GM23248 (cell line): ENCODE measurements around the gene RAP2A. TPM values are rescaled to one million over a fixed set of nuclear protein-coding genes. Genes with fewer than 3 reads are reported as not detected.

Source experiments
- DNase-seq: peaks from one replicate; pipeline ENCODE4 v3.0.0-alpha.2; 2015
- H2AFZ ChIP-seq: fragments of 200-600 bp; sonication (generic); 2 replicates; pipeline ENCODE4 v1.6.1; 2016; ENCODE audit warnings: antibody characterized with exemption
- H3F3A ChIP-seq: fragments of 200-600 bp; sonication (generic); 2 replicates; pipeline ENCODE4 v1.6.1; 2016; ENCODE audit warnings: mild to moderate bottlenecking, antibody characterized with exemption, mixed run types; ENCODE audit not compliant: insufficient read depth
- H3K27ac ChIP-seq: fragments of 200-600 bp; sonication (generic); 2 replicates; pipeline ENCODE4 v1.5.1; 2016; ENCODE audit warnings: mild to moderate bottlenecking
- H3K27me3 ChIP-seq: fragments of 200-600 bp; sonication (generic); replicated peaks from 2 replicates; pipeline ENCODE4 v1.6.1; 2016; ENCODE audit warnings: mild to moderate bottlenecking; ENCODE audit not compliant: insufficient read depth
- H3K36me3 ChIP-seq: fragments of 200-600 bp; sonication (generic); 2 replicates; pipeline ENCODE4 v1.6.1; 2016; ENCODE audit warnings: low read depth, mild to moderate bottlenecking
- H3K4me1 ChIP-seq: fragments of 200-600 bp; sonication (generic); 2 replicates; pipeline ENCODE4 v1.6.1; 2016; ENCODE audit warnings: mild to moderate bottlenecking; ENCODE audit not compliant: insufficient read depth
- H3K4me2 ChIP-seq: fragments of 200-600 bp; sonication (generic); one replicate; pipeline ENCODE4 v1.6.1; 2016; ENCODE audit warnings: mild to moderate bottlenecking; ENCODE audit not compliant: unreplicated experiment
- H3K4me3 ChIP-seq: fragments of 200-600 bp; sonication (generic); 2 replicates; pipeline ENCODE4 v1.5.1; 2016; ENCODE audit warnings: mild to moderate bottlenecking
- H3K79me2 ChIP-seq: fragments of 200-600 bp; sonication (generic); 2 replicates; pipeline ENCODE4 v1.6.1; 2016; ENCODE audit warnings: mild to moderate bottlenecking; ENCODE audit not compliant: insufficient read depth
- H3K9ac ChIP-seq: fragments of 200-600 bp; sonication (generic); 2 replicates; pipeline ENCODE4 v1.6.1; 2016; ENCODE audit warnings: mild to moderate bottlenecking
- H3K9me2 ChIP-seq: fragments of 200-600 bp; sonication (generic); 2 replicates; pipeline ENCODE4 v1.6.1; 2016; ENCODE audit warnings: mixed run types, mild to moderate bottlenecking, moderate library complexity; ENCODE audit not compliant: insufficient read depth
- H3K9me3 ChIP-seq: fragments of 200-600 bp; sonication (generic); one replicate; pipeline ENCODE4 v1.6.1; 2017; ENCODE audit warnings: low read depth
- H4K20me1 ChIP-seq: fragments of 200-600 bp; sonication (generic); 2 replicates; pipeline ENCODE4 v1.6.0; 2016; ENCODE audit not compliant: insufficient read depth
- EZH2 ChIP-seq: fragments of 200-600 bp; sonication (generic); IDR thresholded peaks from 2 replicates; pipeline ENCODE4 v1.6.1; 2018; ENCODE audit warnings: antibody characterized with exemption, mild to moderate bottlenecking; ENCODE audit not compliant: insufficient read depth, poor library complexity, severe bottlenecking
- EZH2phosphoT487 ChIP-seq: fragments of 200-600 bp; sonication (generic); IDR thresholded peaks from 2 replicates; pipeline ENCODE4 v1.6.1; 2018; ENCODE audit warnings: antibody characterized with exemption, moderate library complexity, mild to moderate bottlenecking, low read depth; ENCODE audit not compliant: insufficient read depth
- WGBS, 2 experiments: methylation state at CpG; one replicate each; pipeline ENCODE4 v1.1.6; 2015 to 2017; ENCODE audit warnings: low lambda C conversion rate in 2 of 2, low coverage in 1 of 2; ENCODE audit errors: missing lambda C conversion rate in 2 of 2; 5-methylcytosine and 5-hydroxymethylcytosine counted together
- in situ Hi-C: fragments of 300-500 bp; cut with MboI; formaldehyde crosslinking; loops from 2 replicates; pipeline ENCODE4 v1.15.0; 2020
- polyA plus RNA-seq: library from polyadenylated mRNA; unstranded; fragments of >200 nt; fragmentation: Nextera tagmentation; extraction: Ambion mirVana; gene quantifications from 2 replicates; pipeline ENCODE4 v1.2.1, GENCODE V29; 2016
- total RNA-seq: library from RNA; depleted of rRNA; stranded (reverse); fragments of >200 nt; shearing (Covaris generic); gene quantifications from 2 replicates; pipeline ENCODE4 v1.2.3, GENCODE V29; 2014

The RAP2A gene
- total and polyA plus RNA-seq, 2 experiments from 2014 or later: 3.8 to 23.9 TPM

DNA sequence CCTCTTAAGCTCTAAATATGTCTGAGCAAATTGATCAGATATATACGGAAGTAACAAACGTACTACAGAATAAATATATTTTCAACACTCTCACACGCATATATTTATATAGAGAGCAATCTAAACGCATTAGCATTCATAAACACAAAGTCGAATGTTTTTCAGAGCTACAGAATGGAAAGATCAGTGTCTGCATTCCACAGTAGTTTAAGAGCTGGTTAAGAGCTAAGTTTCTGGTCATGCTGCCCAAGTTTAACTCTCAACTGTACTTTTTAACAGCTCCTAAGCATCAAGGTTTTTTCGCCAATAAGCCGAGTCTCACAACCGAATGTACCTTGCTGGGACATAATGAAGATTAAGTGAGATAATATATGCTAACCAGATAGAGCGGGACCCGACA is 36.7 kb upstream of the RAP2A start:
- no peaks in the 10 kb centered on the region for H3K9me3 ChIP-seq
- peaks cover 26% of the 10 kb centered on the region for H3F3A ChIP-seq
- H3K27ac ChIP-seq: no peak overlapping the region
- H3K9ac ChIP-seq: no peak overlapping the region
- H3K9me2 ChIP-seq: no peaks in the 10 kb centered on the region
- H3K79me2 ChIP-seq: no peaks in the 10 kb centered on the region
- H3K4me1 ChIP-seq: peaks cover 19% of the 10 kb centered on the region
- no peak overlapping the region for H3K4me3 ChIP-seq
- H3K36me3 ChIP-seq: peaks cover 13% of the 10 kb centered on the region; the same call in 1 of the 2 replicates
- H3K4me2 ChIP-seq: no peak overlapping the region
- H3K27me3 ChIP-seq: no peaks in the 10 kb centered on the region
- in situ Hi-C loops: no loop called here
- H2AFZ ChIP-seq: no peak overlapping the region
- TF ChIP-seq EZH2phosphoT487 (no peak), EZH2 (no peak)
- 49 to 50% methylated on average over 10 of the region's 10 CpGs for WGBS, 2 experiments
- no peak for DNase-seq
- H4K20me1 ChIP-seq: no peaks in the 10 kb centered on the region

DNA sequence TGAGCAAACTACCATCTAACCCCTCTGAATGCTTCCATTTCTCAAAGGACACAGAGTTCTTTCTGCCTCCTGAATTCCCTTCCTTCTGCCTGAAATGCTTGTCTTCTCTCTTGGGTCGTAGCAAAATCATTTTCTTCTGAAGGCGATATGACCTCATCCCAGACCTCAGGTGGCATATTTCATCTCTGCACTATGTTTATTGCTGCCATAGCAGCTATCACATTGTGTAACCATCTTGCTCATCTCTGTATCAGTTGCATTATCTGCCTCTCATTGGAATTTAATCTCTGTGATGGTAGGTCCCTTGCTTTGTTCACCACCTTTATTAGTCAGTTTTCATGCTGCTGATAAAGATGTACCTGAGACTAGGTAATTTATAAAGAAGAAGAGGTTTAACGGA is 32.5 kb upstream of the RAP2A start:
- DNase-seq: no peak
- Histone ChIP-seq H3K27me3 (no peaks in the 10 kb centered on the region), H3K9ac (no peak overlapping the region), H3K9me3 (no peaks in the 10 kb centered on the region), H3K4me1 (peaks cover 11% of the 10 kb centered on the region), H3K9me2 (no peaks in the 10 kb centered on the region), H3K79me2 (no peaks in the 10 kb centered on the region), H3K4me2 (no peak overlapping the region), H3K36me3 (no peaks in the 10 kb centered on the region), H2AFZ (no peak overlapping the region), H3K4me3 (no peak overlapping the region), H3K27ac (no peak overlapping the region), H4K20me1 (no peaks in the 10 kb centered on the region), H3F3A (peaks cover 18% of the 10 kb centered on the region)
- TF ChIP-seq EZH2phosphoT487: no peak
- TF ChIP-seq EZH2: no peak
- WGBS, 2 experiments: 71 to 75% methylated on average over 3 of the region's 3 CpGs
- in situ Hi-C loops: no loop called here

DNA sequence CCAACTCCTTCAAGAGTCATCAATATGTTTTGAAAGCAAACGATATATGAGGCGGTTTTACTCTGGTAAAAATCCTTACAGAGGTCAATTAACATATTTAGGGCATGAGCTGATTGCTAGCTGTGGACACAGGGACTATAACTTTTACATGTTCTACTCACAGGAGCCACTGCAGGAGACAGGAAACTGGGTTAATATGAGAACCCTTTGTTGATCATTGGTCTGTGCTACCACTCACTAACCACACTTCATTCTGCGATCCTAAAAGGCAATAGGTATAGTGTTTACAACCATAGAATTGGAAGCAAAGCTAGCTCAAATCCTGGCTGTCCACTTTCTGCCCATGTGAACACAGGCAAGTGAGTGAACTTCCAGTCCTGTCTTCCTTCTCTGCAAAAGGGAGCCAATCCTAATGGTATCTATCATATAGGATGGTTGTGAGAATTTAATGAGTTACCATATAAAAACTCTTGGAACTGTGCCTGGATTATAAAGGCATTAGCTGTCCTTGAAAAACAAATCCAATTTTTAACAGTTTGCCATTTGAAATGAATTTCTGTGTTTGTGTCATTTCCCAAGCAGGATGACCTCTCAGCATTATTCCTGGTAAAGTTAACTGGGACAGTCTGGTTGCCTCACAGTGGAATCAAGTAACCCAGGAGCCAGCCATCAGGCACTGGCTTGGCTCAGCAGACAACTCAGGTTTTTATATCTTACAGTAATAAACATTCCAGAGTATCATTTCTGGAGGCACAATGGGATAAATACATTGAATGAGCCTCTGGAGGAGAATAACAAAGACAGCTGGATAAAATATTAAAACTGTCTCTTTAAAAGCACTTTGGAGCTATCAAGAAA is 29.8 kb upstream of the RAP2A start:
- Histone ChIP-seq H3K27ac (no peak overlapping the region), H3K79me2 (no peaks in the 10 kb centered on the region), H2AFZ (peak overlapping the region; percentile 6; the same call in 1 of the 2 replicates), H3K27me3 (no peaks in the 10 kb centered on the region), H3F3A (peaks cover 17% of the 10 kb centered on the region; the same call in 1 of the 2 replicates), H3K36me3 (no peaks in the 10 kb centered on the region), H3K9ac (no peak overlapping the region), H3K9me2 (no peaks in the 10 kb centered on the region), H3K4me2 (no peak overlapping the region), H3K4me3 (no peak overlapping the region), H4K20me1 (no peaks in the 10 kb centered on the region), H3K9me3 (no peaks in the 10 kb centered on the region), H3K4me1 (peaks cover 11% of the 10 kb centered on the region)
- DNase-seq: peak; percentile 35
- WGBS, 2 experiments: 93 to 95% methylated on average over 3 of the region's 3 CpGs
- no peak for TF ChIP-seq EZH2
- no peak for TF ChIP-seq EZH2phosphoT487
- in situ Hi-C loops: no loop called here

DNA sequence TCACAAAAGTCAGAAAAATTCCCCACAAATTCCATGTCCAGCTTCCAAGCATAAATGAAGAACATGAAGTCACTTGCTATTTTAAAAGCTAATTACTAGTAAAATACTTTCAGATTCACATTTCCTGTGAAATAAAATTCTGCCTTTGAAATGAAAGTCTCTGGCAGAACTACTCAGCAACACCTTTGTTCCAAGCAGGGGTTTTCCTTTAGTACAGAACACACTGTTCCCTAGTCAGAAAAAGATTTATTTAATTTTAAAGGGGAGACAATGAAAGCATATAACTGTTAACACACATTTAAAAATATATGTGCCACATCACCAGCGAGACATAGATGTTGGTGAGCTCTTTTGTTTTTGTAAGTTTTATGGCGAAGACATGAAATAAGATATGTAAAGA is 26.4 kb upstream of the RAP2A start:
- 63 to 73% methylated on average over 2 of the region's 2 CpGs for WGBS, 2 experiments
- in situ Hi-C loops: no loop called here

More for the DNA sequence above, 26.4 kb upstream of the RAP2A start:
- Histone ChIP-seq H3K36me3 (no peaks in the 10 kb centered on the region), H3K4me2 (no peak overlapping the region), H2AFZ (no peak overlapping the region), H3K4me3 (no peak overlapping the region), H3F3A (peaks cover 21% of the 10 kb centered on the region; the same call in 1 of the 2 replicates), H3K9me2 (no peaks in the 10 kb centered on the region), H3K4me1 (peaks cover 16% of the 10 kb centered on the region), H4K20me1 (no peaks in the 10 kb centered on the region), H3K9ac (no peak overlapping the region), H3K27ac (no peak overlapping the region), H3K27me3 (no peaks in the 10 kb centered on the region), H3K9me3 (no peaks in the 10 kb centered on the region), H3K79me2 (no peaks in the 10 kb centered on the region)
- no peak for TF ChIP-seq EZH2
- TF ChIP-seq EZH2phosphoT487: no peak
- no peak for DNase-seq
